GM12878 (cell line): Measurements from ENCODE around the gene PRTN3. TPM values are rescaled to one million over a fixed set of nuclear protein-coding genes. Genes with fewer than 3 reads are reported as not detected.

Experiments
- ATAC-seq: fragments of 200-7000 bp; cut with Tn5 transposase; 3 replicates; pipeline ENCODE4 v1.9.1; 2020; ENCODE audit warnings: mild to moderate bottlenecking, moderate library complexity
- BruUV-seq: library from RNA; stranded (reverse); fragments of 400-500 nt; replicated peaks from 2 replicates; lab custom pipeline; 2021; lab: Mats Ljungman, UMichigan
- CTCF ChIA-PET: fragments of 300-600 bp; sonication (Branson Sonifier 250); formaldehyde crosslinking; extraction: SDS; loops from one replicate; lab custom pipeline; 2021; ENCODE audit warnings: inconsistent platforms; lab: Yijun Ruan, JAX
- POLR2A ChIA-PET: fragments of 350-600 bp; formaldehyde crosslinking; extraction: SDS; loops from one replicate; lab custom pipeline; 2021; ENCODE audit warnings: inconsistent platforms; lab: Charles Lee
- RAD21 ChIA-PET: fragments of 300-600 bp; sonication (Branson Sonifier 250); formaldehyde crosslinking; loops from one replicate; lab custom pipeline; 2023; ENCODE audit warnings: antibody characterized with exemption; ENCODE audit not compliant: unreplicated experiment; lab: Charles Lee
- SMC1A ChIA-PET: fragments of 300-600 bp; sonication (Branson Sonifier 250); formaldehyde crosslinking; loops from one replicate; lab custom pipeline; 2023; ENCODE audit not compliant: unreplicated experiment, uncharacterized antibody; lab: Charles Lee
- DNase-seq: peaks from one replicate; pipeline ENCODE4 v3.0.0-alpha.2; 2011; ENCODE audit warnings: low read depth, low spot score
- FAIRE-seq: peaks from 3 replicates; lab custom pipeline; 2011; peaks lifted over from hg19 to GRCh38; lab: Jason Lieb, UNC
- H2AFZ ChIP-seq: 2 replicates; pipeline ENCODE4 v1.6.0; 2011; ENCODE audit warnings: low read depth, low read length, control low read depth; ENCODE audit not compliant: control insufficient read depth
- H3K27ac ChIP-seq: 2 replicates; pipeline ENCODE4 v1.5.1; 2011; ENCODE audit warnings: control low read depth; ENCODE audit not compliant: control insufficient read depth, insufficient read depth
- H3K27me3 ChIP-seq, 2 experiments: replicated peaks in 1 of 2; 2 replicates each; pipeline versions ENCODE4 v1.6.0 to v1.6.1; 2011; ENCODE audit warnings: low read length in 1 of 2; ENCODE audit not compliant: control insufficient read depth in 2 of 2, insufficient read depth in 2 of 2
- H3K36me3 ChIP-seq, 2 experiments: 2 replicates each; pipeline ENCODE4 v1.5.1; 2011; ENCODE audit warnings: low read length in 1 of 2; ENCODE audit not compliant: control insufficient read depth in 2 of 2, insufficient read depth in 2 of 2
- H3K4me1 ChIP-seq: 2 replicates; pipeline ENCODE4 v1.6.1; 2011; ENCODE audit warnings: mild to moderate bottlenecking, low read length, moderate library complexity, mixed read lengths; ENCODE audit not compliant: control insufficient read depth, insufficient read depth
- H3K4me2 ChIP-seq: 2 replicates; pipeline ENCODE4 v1.6.0; 2011; ENCODE audit warnings: control low read depth; ENCODE audit not compliant: control insufficient read depth, insufficient read depth
- H3K4me3 ChIP-seq: fragments of 200-600 bp; sonication (generic); 2 replicates; pipeline ENCODE4 v1.5.1; 2016
- H3K79me2 ChIP-seq: 2 replicates; pipeline ENCODE4 v1.6.0; 2011; ENCODE audit warnings: low read length; ENCODE audit not compliant: control insufficient read depth, insufficient read depth
- H3K9ac ChIP-seq: 2 replicates; pipeline ENCODE4 v1.8.0; 2011; ENCODE audit warnings: low read length, control low read depth, mixed read lengths; ENCODE audit not compliant: control insufficient read depth, insufficient read depth
- H3K9me3 ChIP-seq: replicated peaks from 3 replicates; pipeline ENCODE4 v1.5.1; 2011; ENCODE audit warnings: mild to moderate bottlenecking, low read length; ENCODE audit not compliant: control insufficient read depth, insufficient read depth
- H4K20me1 ChIP-seq: 2 replicates; pipeline ENCODE4 v1.6.0; 2011; ENCODE audit not compliant: control insufficient read depth, insufficient read depth
- BHLHE40 ChIP-seq, 2 experiments: fragments of 450-650 bp in 1 of 2; IDR thresholded peaks; 2 replicates each; pipeline ENCODE4 v1.6.1; 2011 to 2017; ENCODE audit warnings: low read depth in 2 of 2, borderline replicate concordance in 1 of 2, improper control_type of control experiment in 1 of 2, low read length in 1 of 2, mild to moderate bottlenecking in 1 of 2
- CBFB ChIP-seq: IDR thresholded peaks from 2 replicates; pipeline ENCODE4 v1.6.1; 2016; ENCODE audit warnings: antibody characterized with exemption, low read depth
- EZH2 ChIP-seq: IDR thresholded peaks from 2 replicates; pipeline ENCODE4 v1.6.1; 2012; ENCODE audit warnings: low read depth, mild to moderate bottlenecking, control low read depth, inconsistent platforms, low read length, borderline replicate concordance; ENCODE audit not compliant: control insufficient read depth
- IKZF1 ChIP-seq: fragments of 450-650 bp; conservative IDR thresholded peaks from 2 replicates; pipeline ENCODE4 v1.6.1; 2017; ENCODE audit warnings: antibody characterized with exemption, mild to moderate bottlenecking
- KAT2A ChIP-seq: conservative IDR thresholded peaks from 2 replicates; pipeline ENCODE4 v1.6.1; 2011; ENCODE audit warnings: low read depth, low read length; ENCODE audit not compliant: control insufficient read depth
- MAX ChIP-seq: IDR thresholded peaks from 2 replicates; pipeline ENCODE4 v1.6.1; 2012; ENCODE audit warnings: low read depth, low read length, improper control_type of control experiment
- MEF2A ChIP-seq: IDR thresholded peaks from 2 replicates; pipeline ENCODE4 v1.6.1; 2011; ENCODE audit warnings: low read depth, mild to moderate bottlenecking, low read length, moderate library complexity; ENCODE audit not compliant: insufficient read depth
- RBBP5 ChIP-seq: fragments of 200-600 bp; sonication (generic); conservative IDR thresholded peaks from 2 replicates; pipeline ENCODE4 v1.6.1; 2016
- REST ChIP-seq: IDR thresholded peaks from 2 replicates; pipeline ENCODE4 v1.6.1; 2012; ENCODE audit warnings: mild to moderate bottlenecking, low read depth, low read length
- SMARCA5 ChIP-seq: fragments of 450-650 bp; IDR thresholded peaks from 2 replicates; pipeline ENCODE4 v1.6.1; 2017; ENCODE audit warnings: mild to moderate bottlenecking
- SP1 ChIP-seq: IDR thresholded peaks from one replicate; pipeline ENCODE4 v1.6.1; 2011; ENCODE audit warnings: low read depth, low read length
- WGBS: methylation state at CpG from one replicate; pipeline ENCODE4 v1.1.6; 2016; ENCODE audit warnings: low lambda C conversion rate; ENCODE audit not compliant: insufficient replicate concordance, insufficient coverage; ENCODE audit errors: missing lambda C conversion rate; 5-methylcytosine and 5-hydroxymethylcytosine counted together
- in situ Hi-C: fragments of 300-500 bp; cut with MboI; formaldehyde crosslinking; loops from 9 replicates; pipeline ENCODE4 v1.14.3; 2018; ENCODE audit warnings: mixed read lengths
- intact Hi-C: fragments of 100-400 bp; cut with micrococcal nuclease; formaldehyde crosslinking; loops from one replicate; pipeline ENCODE4 v1.14.2; 2022; ENCODE audit not compliant: unreplicated experiment
- polyA plus RNA-seq, 11 experiments: library from polyadenylated mRNA; depleted of rRNA in 4 of 11; unstranded in 6 of 11; stranded (reverse) in 5 of 11; fragments of >200 nt; fragmentation: Nextera tagmentation in 4 of 11; fragmentation: Illumina TruSeq in 1 of 11; extraction: Ambion mirVana in 4 of 11; extraction: Trizol in 1 of 11; gene quantifications; 1 replicate in 1 of 11; 2 replicates in 10 of 11; pipeline versions ENCODE4 v1.2.1 to v1.2.3, GENCODE V29; 2011 to 2016; ENCODE audit warnings: inconsistent platforms in 2 of 11, missing spikeins in 2 of 11, low read depth in 1 of 11
- total RNA-seq, 4 experiments: library from RNA; depleted of rRNA in 3 of 4; stranded (reverse); fragments of >200 nt in 3 of 4; fragmentation: Illumina TruSeq in 1 of 4; extraction: Trizol in 1 of 4; gene quantifications; 2 replicates each; pipeline versions ENCODE4 v1.2.1 to v1.2.3, GENCODE V29; 2013 to 2021

PRTN3 gene
- total and polyA plus RNA-seq, 10 of the 15 experiments (the other 5 are each of a cell fraction or from before 2014, with no cell fraction given), result 0.08 TPM; not detected in 9

GRCh38 chr19:843180-843835 lies 2.5 kb downstream of the PRTN3 start:
- RAD21 ChIA-PET, result no interaction called here
- H3K9ac ChIP-seq, result no peak overlapping the region

GRCh38 chr19:843836-844545 lies 3.2 kb downstream of the PRTN3 start:
- H3K9ac ChIP-seq, result no peak overlapping the region
- no peaks in the 10 kb centered on the region; a peak in 1 of 4 replicates for H3K27me3 ChIP-seq
- no peak overlapping the region for H3K27ac ChIP-seq
- CTCF ChIA-PET, result no interaction called here
- ATAC-seq (no peak), DNase-seq (no peak), FAIRE-seq (no peak)
- no peak overlapping the region for H3K4me2 ChIP-seq
- no peaks in the 10 kb centered on the region for H4K20me1 ChIP-seq
- RAD21 ChIA-PET, result no interaction called here
- 10% methylated on average over 23 of the region's 70 CpGs for WGBS
- no peak overlapping the region for H3K4me3 ChIP-seq
- no peaks in the 10 kb centered on the region; the same call in 2 of the 3 replicates for H3K9me3 ChIP-seq
- intact Hi-C loops, result no loop called here
- no TSS peak for BruUV-seq
- H2AFZ ChIP-seq, result no peak overlapping the region
- in situ Hi-C loops, result no loop called here
- no peaks in the 10 kb centered on the region for H3K36me3 ChIP-seq
- H3K79me2 ChIP-seq, result no peaks in the 10 kb centered on the region
- SMC1A ChIA-PET, result interaction anchor here (0.5 kb wide), 1 partner anchor 11 kb away, joined by 3 read pairs; no protein-coding TSS in a partner anchor
- peaks cover 2% of the 10 kb centered on the region; the same call in 1 of the 2 replicates for H3K4me1 ChIP-seq
- POLR2A ChIA-PET, result interaction anchor here (0.6 kb wide), 1 partner anchor 160 kb away, joined by 3 read pairs; no protein-coding TSS in a partner anchor
- TF ChIP-seq SP1 (no peak), EZH2 (no peak), MAX (no peak), CBFB (no peak), RBBP5 (no peak), SMARCA5 (no peak), REST (no peak), BHLHE40 (IDR thresholded peaks at IDR 0.05; ENCODE audit: borderline replicate concordance in 1 of 2, low read depth in 2 of 2, low read length in 1 of 2) (no peak)

More at GRCh38 chr19:843180-843835, 2.5 kb downstream of the PRTN3 start:
- peak; percentile 58 for ATAC-seq
- ChIA-PET SMC1A (interaction anchor here (0.5 kb wide), 1 partner anchor 11 kb away, joined by 3 read pairs; no protein-coding TSS in a partner anchor), CTCF (no interaction called here), POLR2A (interaction anchor here (0.5 kb wide), 1 partner anchor 17 kb away, joined by 3 read pairs; no protein-coding TSS in a partner anchor)
- no peak for FAIRE-seq
- intact Hi-C loops, result no loop called here
- no peak overlapping the region for H3K27ac ChIP-seq
- H3K9me3 ChIP-seq, result no peaks in the 10 kb centered on the region; the same call in 2 of the 3 replicates
- no peaks in the 10 kb centered on the region for H3K36me3 ChIP-seq
- H2AFZ ChIP-seq, result no peak overlapping the region
- in situ Hi-C loops, result no loop called here
- H4K20me1 ChIP-seq, result no peaks in the 10 kb centered on the region
- WGBS, result 10% methylated on average over 29 of the region's 46 CpGs
- H3K79me2 ChIP-seq, result no peaks in the 10 kb centered on the region
- BruUV-seq, result no TSS peak
- H3K27me3 ChIP-seq, result no peaks in the 10 kb centered on the region; a peak in 1 of 4 replicates
- H3K4me3 ChIP-seq, result no peak overlapping the region
- TF ChIP-seq IKZF1 (0 out of 2 replicates have a peak, but pooled peaks have one; percentile 20), BHLHE40 (IDR thresholded peaks at IDR 0.05; ENCODE audit: borderline replicate concordance in 1 of 2, low read depth in 2 of 2, low read length in 1 of 2) (peak in 1 of 2 experiments; percentile 58; a peak in 2 of 4 replicates), KAT2A (no peak), MEF2A (no peak)
- no peak overlapping the region for H3K4me2 ChIP-seq
- H3K4me1 ChIP-seq, result peaks cover 2% of the 10 kb centered on the region; the same call in 1 of the 2 replicates
- DNase-seq, result no peak
